ENCODE data around the gene KCNMB4.

- TF ChIP-seq CTCF (optimal IDR thresholded peaks at IDR 0.05 in 1 of 3, IDR thresholded peaks at IDR 0.05 in 1 of 3, conservative IDR thresholded peaks at IDR 0.05 in 1 of 3; ENCODE audit: extremely low read depth in 1 of 3, insufficient read depth in 2 of 3, low read length in 3 of 3) (no peak), EZH2 (IDR thresholded peaks at IDR 0.05; ENCODE audit: low read length) (no peak)
Measured at GRCh38 chr12:70403826-70404225, 37.7 kb downstream of the KCNMB4 start.

All from keratinocyte (primary cell).